Gastroesophageal sphincter (tissue), 4 donors: Measurements from ENCODE around the gene RPGRIP1. TPM values are rescaled to one million over a fixed set of nuclear protein-coding genes. Genes with fewer than 3 reads are reported as not detected.

Source experiments
- ATAC-seq: fragments of 150-250 bp; one replicate; pipeline ENCODE4 v1.9.1; 2016; ENCODE audit warnings: mild to moderate bottlenecking, moderate library complexity
- H3K27ac ChIP-seq, 4 donors: fragments of 200-600 bp; sonication (generic) in 3 of 4; 1 replicate in 3 of 4; 2 replicates in 1 of 4; pipeline ENCODE4 v1.5.1; 2016 to 2019
- H3K27me3 ChIP-seq: fragments of 200-600 bp; sonication (generic); one replicate; pipeline ENCODE4 v1.5.1; 2019
- H3K36me3 ChIP-seq, 2 donors: fragments of 200-600 bp; sonication (generic); one replicate each; pipeline ENCODE4 v1.5.1; 2019; ENCODE audit warnings: control low read depth in 1 of 2
- H3K4me1 ChIP-seq, 3 donors: fragments of 200-600 bp; sonication (generic); 1 replicate in 2 of 3; 2 replicates in 1 of 3; pipeline ENCODE4 v1.5.1; 2016 to 2019; ENCODE audit warnings: control low read depth in 2 of 3
- H3K4me3 ChIP-seq, 2 donors: fragments of 200-600 bp; sonication (generic); one replicate each; pipeline ENCODE4 v1.5.1; 2019; ENCODE audit warnings: mild to moderate bottlenecking in 1 of 2, moderate library complexity in 1 of 2
- H3K9me3 ChIP-seq, 3 donors: fragments of 200-600 bp; sonication (generic); one replicate each; pipeline ENCODE4 v1.5.1; 2017 to 2019; ENCODE audit warnings: control low read depth in 2 of 3
- EP300 ChIP-seq: sonication (generic); formaldehyde crosslinking; IDR thresholded peaks from one replicate; pipeline ENCODE4 v1.6.1; 2017; ENCODE audit warnings: antibody characterized with exemption, mild to moderate bottlenecking
- POLR2A ChIP-seq, 2 donors: fragments of 450-650 bp; IDR thresholded peaks; one replicate each; pipeline ENCODE4 v1.6.1; 2017; ENCODE audit warnings: antibody characterized with exemption in 2 of 2, mild to moderate bottlenecking in 2 of 2, moderate library complexity in 1 of 2
- POLR2AphosphoS5 ChIP-seq: sonication (generic); formaldehyde crosslinking; IDR thresholded peaks from one replicate; pipeline ENCODE4 v1.6.1; 2017; ENCODE audit warnings: antibody characterized with exemption
- WGBS, 2 donors: methylation state at CpG; one replicate each; pipeline ENCODE4 v1.1.5; 2018; ENCODE audit warnings: low coverage in 1 of 2; 5-methylcytosine and 5-hydroxymethylcytosine counted together
- total RNA-seq, 4 donors: library from RNA; depleted of rRNA; stranded (reverse); fragments of >200 nt; gene quantifications; one replicate each; pipeline ENCODE4 v1.1.0, GENCODE V29; 2016
- TF ChIP-seq, protein P1 (sequence below), 4 experiments: fragments of 200-600 bp in 2 of 4; fragments of 450-650 bp in 2 of 4; sonication (generic) in 1 of 4; IDR thresholded peaks; one replicate each; pipeline ENCODE4 v1.5.1; 2017 to 2019; ENCODE audit warnings: antibody characterized with exemption in 4 of 4, mild to moderate bottlenecking in 2 of 4, moderate library complexity in 2 of 4

The RPGRIP1 gene
- total RNA-seq, 4 donors from 2014 or later, result 0.13 to 0.62 (median 0.23) TPM; not detected in 1

DNA sequence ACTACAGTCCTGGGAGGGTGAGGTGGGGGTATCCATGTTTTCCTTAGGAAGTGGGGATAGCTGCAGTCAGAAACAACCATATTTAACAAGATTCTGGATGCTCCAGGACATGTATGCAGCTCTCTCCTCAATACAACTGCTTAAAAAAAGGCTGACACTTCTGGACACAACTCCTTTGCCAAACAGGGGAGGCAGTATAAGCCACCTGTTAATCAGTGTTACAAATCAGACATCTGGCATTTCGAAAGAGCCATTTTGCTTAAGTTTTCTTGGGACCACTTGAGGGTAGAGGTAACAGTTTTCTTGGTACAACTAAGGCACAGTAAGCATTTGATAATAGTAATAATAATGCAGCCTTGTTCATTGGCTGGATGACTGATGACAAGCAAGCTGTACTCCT, 47.1 kb downstream of the RPGRIP1 start:
- Histone ChIP-seq H3K27me3 (peaks cover 7% of the 10 kb centered on the region), H3K4me3 (no peak overlapping the region), H3K4me1 (no peaks in the 10 kb centered on the region), H3K9me3 (no peaks in the 10 kb centered on the region), H3K27ac (no peak overlapping the region), H3K36me3 (no peaks in the 10 kb centered on the region)
- WGBS, 2 donors, result 56% methylated on average over 1 of the region's 1 CpG; no CpG with 5 or more reads in 1 of the 2 donors
- no peak for TF ChIP-seq EP300
- TF ChIP-seq, protein P1, sequence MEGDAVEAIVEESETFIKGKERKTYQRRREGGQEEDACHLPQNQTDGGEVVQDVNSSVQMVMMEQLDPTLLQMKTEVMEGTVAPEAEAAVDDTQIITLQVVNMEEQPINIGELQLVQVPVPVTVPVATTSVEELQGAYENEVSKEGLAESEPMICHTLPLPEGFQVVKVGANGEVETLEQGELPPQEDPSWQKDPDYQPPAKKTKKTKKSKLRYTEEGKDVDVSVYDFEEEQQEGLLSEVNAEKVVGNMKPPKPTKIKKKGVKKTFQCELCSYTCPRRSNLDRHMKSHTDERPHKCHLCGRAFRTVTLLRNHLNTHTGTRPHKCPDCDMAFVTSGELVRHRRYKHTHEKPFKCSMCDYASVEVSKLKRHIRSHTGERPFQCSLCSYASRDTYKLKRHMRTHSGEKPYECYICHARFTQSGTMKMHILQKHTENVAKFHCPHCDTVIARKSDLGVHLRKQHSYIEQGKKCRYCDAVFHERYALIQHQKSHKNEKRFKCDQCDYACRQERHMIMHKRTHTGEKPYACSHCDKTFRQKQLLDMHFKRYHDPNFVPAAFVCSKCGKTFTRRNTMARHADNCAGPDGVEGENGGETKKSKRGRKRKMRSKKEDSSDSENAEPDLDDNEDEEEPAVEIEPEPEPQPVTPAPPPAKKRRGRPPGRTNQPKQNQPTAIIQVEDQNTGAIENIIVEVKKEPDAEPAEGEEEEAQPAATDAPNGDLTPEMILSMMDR (IDR thresholded peaks at IDR 0.05), result no peak
- TF ChIP-seq POLR2A (IDR thresholded peaks at IDR 0.05), result no peak
- TF ChIP-seq POLR2AphosphoS5, result no peak
- no peak for ATAC-seq

Other genes starting within 250 kb of the RPGRIP1 start
- not detected for gene TPPP2, start 249.9 kb upstream of the RPGRIP1 start, total RNA-seq
- not detected for gene RNASE13, start 245.3 kb upstream of the RPGRIP1 start, total RNA-seq
- under 1 TPM in 1 of 4 donors, not detected in 3; 0.23 TPM for gene RNASE7, start 237.7 kb upstream of the RPGRIP1 start, total RNA-seq
- gene RNASE8, start 222.3 kb upstream of the RPGRIP1 start, total RNA-seq, result not detected
- gene ARHGEF40, start 209.8 kb upstream of the RPGRIP1 start, total RNA-seq, result 10 to 100 TPM; 18.6 to 37.6 (median 26.8) TPM
- gene ZNF219, start 181.4 kb upstream of the RPGRIP1 start, total RNA-seq, result 100 to 1,000 TPM in 1 of 4 donors, 10 to 100 TPM in 3; 42.5 to 112 (median 77.4) TPM
- under 1 TPM in 1 of 4 donors, not detected in 3; 0.94 TPM for gene TMEM253, start 179.0 kb upstream of the RPGRIP1 start, total RNA-seq
- not detected for gene OR5AU1, start 124.0 kb upstream of the RPGRIP1 start, total RNA-seq
- 100 to 1,000 TPM; 356 to 544 (median 505) TPM for gene HNRNPC, start 10.6 kb upstream of the RPGRIP1 start, total RNA-seq
- 100 to 1,000 TPM in 1 of 4 donors, 10 to 100 TPM in 3; 64.6 to 101 (median 74.5) TPM for gene SUPT16H, start 103.9 kb downstream of the RPGRIP1 start, total RNA-seq
- 10 to 100 TPM; 47.4 to 59.0 (median 53.3) TPM for gene CHD8, start 176.0 kb downstream of the RPGRIP1 start, total RNA-seq
- 10 to 100 TPM; 28.3 to 44.8 (median 29.7) TPM for gene RAB2B, start 196.9 kb downstream of the RPGRIP1 start, total RNA-seq
- 10 to 100 TPM; 39.8 to 82.4 (median 62.3) TPM for gene TOX4, start 197.1 kb downstream of the RPGRIP1 start, total RNA-seq
- 10 to 100 TPM; 31.9 to 73.0 (median 48.6) TPM for gene METTL3, start 231.3 kb downstream of the RPGRIP1 start, total RNA-seq
- gene SALL2, start 246.3 kb downstream of the RPGRIP1 start, total RNA-seq, result 10 to 100 TPM; 14.7 to 23.8 (median 21.8) TPM